CD14-positive monocyte (primary cell): ENCODE results near the gene RPL31. TPM values are rescaled to one million over a fixed set of nuclear protein-coding genes. Genes with fewer than 3 reads are reported as not detected.

Experiments
- DNase-seq, 3 donors: peaks; one replicate each; pipeline ENCODE4 v3.0.0-alpha.2; 2011 to 2022
- H2AFZ ChIP-seq: 2 replicates; pipeline ENCODE4 v1.6.0; 2012; ENCODE audit warnings: mild to moderate bottlenecking, low read depth, low read length, inconsistent platforms; ENCODE audit not compliant: insufficient read depth, poor library complexity, severe bottlenecking
- H3K27ac ChIP-seq, 2 donors: 1 replicate in 1 of 2; 2 replicates in 1 of 2; pipeline ENCODE4 v1.5.1; 2012 to 2013; ENCODE audit warnings: low read length in 2 of 2, control low read depth in 1 of 2, inconsistent platforms in 1 of 2, low read depth in 1 of 2, mild to moderate bottlenecking in 1 of 2
- H3K27me3 ChIP-seq, 2 donors: one replicate each; pipeline versions ENCODE4 v1.6.0 to v1.6.1; 2011 to 2013; ENCODE audit warnings: low read length in 2 of 2; ENCODE audit not compliant: control insufficient read depth in 2 of 2, insufficient read depth in 2 of 2
- H3K36me3 ChIP-seq, 2 donors: replicated peaks in 1 of 2; 1 replicate in 1 of 2; 2 replicates in 1 of 2; pipeline versions ENCODE4 v1.5.1 to v1.6.1; 2012 to 2013; ENCODE audit warnings: low read length in 2 of 2, control low read depth in 1 of 2, inconsistent platforms in 1 of 2, mild to moderate bottlenecking in 1 of 2; ENCODE audit not compliant: insufficient read depth in 2 of 2, control insufficient read depth in 1 of 2
- H3K4me1 ChIP-seq, 2 donors: 1 replicate in 1 of 2; 2 replicates in 1 of 2; pipeline versions ENCODE4 v1.5.1 to v1.6.1; 2012 to 2013; ENCODE audit warnings: low read length in 2 of 2, control low read depth in 1 of 2, inconsistent platforms in 1 of 2, mild to moderate bottlenecking in 1 of 2, moderate library complexity in 1 of 2; ENCODE audit not compliant: insufficient read depth in 2 of 2, control insufficient read depth in 1 of 2
- H3K4me2 ChIP-seq: replicated peaks from 2 replicates; pipeline ENCODE3; 2012; ENCODE audit warnings: low read length, moderate library complexity, mild to moderate bottlenecking; ENCODE audit not compliant: poor library complexity, severe bottlenecking; ENCODE audit errors: extremely low read depth
- H3K4me3 ChIP-seq, 3 experiments: fragments of 200-600 bp in 1 of 3; sonication (generic) in 1 of 3; replicated peaks in 1 of 3; 1 replicate in 2 of 3; 2 replicates in 1 of 3; pipeline ENCODE4 v1.5.1; 2011 to 2013; ENCODE audit warnings: low read length in 3 of 3, mild to moderate bottlenecking in 3 of 3, control low read depth in 2 of 3, low read depth in 2 of 3, inconsistent platforms in 1 of 3, moderate library complexity in 1 of 3
- H3K79me2 ChIP-seq: 2 replicates; pipeline ENCODE4 v1.6.0; 2012; ENCODE audit warnings: mild to moderate bottlenecking, control low read depth, inconsistent platforms, low read length, moderate library complexity; ENCODE audit not compliant: insufficient read depth
- H3K9ac ChIP-seq: 2 replicates; pipeline ENCODE4 v1.6.0; 2017; ENCODE audit warnings: low read length, mild to moderate bottlenecking; ENCODE audit not compliant: insufficient read depth, poor library complexity, severe bottlenecking
- H3K9me3 ChIP-seq, 2 donors: replicated peaks in 1 of 2; 1 replicate in 1 of 2; 2 replicates in 1 of 2; pipeline versions ENCODE4 v1.5.1 to v1.6.1; 2012 to 2013; ENCODE audit warnings: low read length in 2 of 2, control low read depth in 1 of 2; ENCODE audit not compliant: control insufficient read depth in 1 of 2, insufficient read depth in 1 of 2
- H4K20me1 ChIP-seq: 2 replicates; pipeline ENCODE4 v1.6.0; 2012; ENCODE audit warnings: mild to moderate bottlenecking, low read length, control low read depth, moderate library complexity; ENCODE audit not compliant: insufficient read depth
- H3K27ac Mint-ChIP-seq, 7 donors: one replicate each; pipeline ENCODE4 v1.8.0; 2020; ENCODE audit warnings: mild to moderate bottlenecking in 7 of 7, mixed read lengths in 7 of 7, moderate library complexity in 6 of 7, inconsistent platforms in 2 of 7
- H3K27me3 Mint-ChIP-seq, 3 donors: one replicate each; pipeline ENCODE4 v1.8.0; 2021 to 2022; ENCODE audit warnings: low read depth in 3 of 3, mild to moderate bottlenecking in 3 of 3, mixed read lengths in 3 of 3, moderate library complexity in 3 of 3, inconsistent platforms in 1 of 3
- H3K36me3 Mint-ChIP-seq, 2 donors: one replicate each; pipeline ENCODE4 v1.8.0; 2020; ENCODE audit warnings: mixed read lengths in 2 of 2, inconsistent platforms in 1 of 2, mild to moderate bottlenecking in 1 of 2
- H3K4me1 Mint-ChIP-seq: one replicate; pipeline ENCODE4 v1.8.0; 2020; ENCODE audit warnings: mild to moderate bottlenecking, mixed read lengths
- H3K4me3 Mint-ChIP-seq, 2 donors: one replicate each; pipeline ENCODE4 v1.8.0; 2020; ENCODE audit warnings: mild to moderate bottlenecking in 2 of 2, mixed read lengths in 2 of 2, moderate library complexity in 1 of 2
- H3K9me3 Mint-ChIP-seq, 7 donors: one replicate each; pipeline ENCODE4 v1.8.0; 2020 to 2022; ENCODE audit warnings: mixed read lengths in 7 of 7, mild to moderate bottlenecking in 6 of 7, moderate library complexity in 6 of 7, inconsistent platforms in 2 of 7
- CTCF ChIP-seq: fragments of 200-600 bp; IDR thresholded peaks from one replicate; pipeline ENCODE4 v1.8.0; 2022; ENCODE audit warnings: antibody characterized with exemption, mild to moderate bottlenecking
- WGBS: methylation state at CpG from one replicate; pipeline ENCODE4 v1.1.5; 2013; ENCODE audit warnings: missing lambda C conversion rate; ENCODE audit not compliant: insufficient coverage; 5-methylcytosine and 5-hydroxymethylcytosine counted together
- intact Hi-C, 2 donors: fragments of 100-400 bp; cut with micrococcal nuclease; formaldehyde crosslinking; loops; one replicate each; pipeline versions ENCODE4 v1.15.0 to v1.15.1; 2023
- polyA plus RNA-seq, 3 donors: library from polyadenylated mRNA; depleted of rRNA in 1 of 3; unstranded in 2 of 3; stranded (reverse) in 1 of 3; fragments of 300-500 nt in 2 of 3; fragments of >200 nt in 1 of 3; fragmentation: Illumina TruSeq in 2 of 3; gene quantifications; 1 replicate in 2 of 3; 2 replicates in 1 of 3; pipeline ENCODE4 v1.2.3, GENCODE V29; 2012 to 2021

Gene RPL31
- polyA plus RNA-seq, 3 donors: 1,537 to 2,299 (median 1,998) TPM

DNA sequence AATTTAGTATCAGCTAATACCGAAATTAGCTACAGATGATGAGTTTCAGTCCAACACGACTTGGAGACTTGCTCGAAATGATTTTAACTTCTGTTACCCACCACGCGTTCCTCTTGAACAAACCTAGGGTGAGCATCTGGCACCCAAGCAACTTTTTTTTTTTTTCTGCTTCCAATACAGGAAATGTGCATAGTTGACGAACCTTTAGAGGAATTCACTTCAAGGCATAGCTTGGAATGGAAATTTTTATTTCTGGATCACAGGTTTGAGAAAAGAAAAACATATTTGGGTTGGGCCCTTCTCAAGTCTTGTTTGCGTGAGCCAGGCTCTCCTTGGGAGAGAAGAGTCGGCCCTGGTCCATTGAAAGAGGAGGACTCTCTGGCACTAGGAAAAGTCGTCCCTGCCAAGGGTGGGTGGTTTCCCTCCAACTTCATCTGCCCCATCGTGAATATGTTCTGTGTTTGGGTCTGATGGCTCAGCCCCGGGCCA lies 37.4 kb upstream of the RPL31 start:
- intact Hi-C loops: no loop called here
- DNase-seq: no peak
- Histone ChIP-seq H2AFZ (no peak overlapping the region), H3K27ac (no peak overlapping the region), H3K4me1 (no peaks in the 10 kb centered on the region), H3K9me3 (no peaks in the 10 kb centered on the region), H3K27me3 (no peaks in the 10 kb centered on the region), H3K4me3 (no peak overlapping the region), H3K4me2 (no peak overlapping the region), H3K79me2 (no peaks in the 10 kb centered on the region), H3K36me3 (no peaks in the 10 kb centered on the region), H4K20me1 (no peaks in the 10 kb centered on the region), H3K9ac (no peak overlapping the region)
- 86% methylated on average over 7 of the region's 11 CpGs for WGBS
- no peak for TF ChIP-seq CTCF
- Mint-ChIP-seq H3K36me3 (no peaks in the 10 kb centered on the region), H3K4me1 (no peaks in the 10 kb centered on the region), H3K4me3 (no peak overlapping the region), H3K9me3 (no peaks in the 10 kb centered on the region), H3K27me3 (peaks cover 2 to 9% (median 5%) of the 10 kb centered on the region in 3 donors), H3K27ac (no peak overlapping the region)

DNA sequence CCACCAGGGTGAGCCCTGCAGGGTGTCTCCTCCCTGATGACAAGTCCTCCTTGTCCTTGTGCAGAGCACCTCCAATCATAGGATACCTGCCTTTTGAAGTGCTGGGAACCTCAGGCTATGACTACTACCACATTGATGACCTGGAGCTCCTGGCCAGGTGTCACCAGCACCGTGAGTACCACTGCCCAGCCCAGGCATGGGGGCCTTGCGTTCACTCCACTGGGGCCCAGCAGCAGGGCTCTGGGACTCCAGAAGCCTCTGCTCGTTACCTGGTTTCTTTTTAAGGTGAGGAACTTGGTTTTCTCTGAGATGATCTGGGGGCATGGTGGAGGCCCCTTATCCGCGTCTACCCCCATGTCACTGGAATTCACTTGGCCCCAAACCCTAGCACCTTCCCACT lies 36.5 kb upstream of the RPL31 start:
- Mint-ChIP-seq H3K4me3 (no peak overlapping the region), H3K27me3 (peaks cover 2 to 14% (median 5%) of the 10 kb centered on the region in 3 donors), H3K4me1 (no peaks in the 10 kb centered on the region), H3K9me3 (no peaks in the 10 kb centered on the region), H3K27ac (no peak overlapping the region), H3K36me3 (no peaks in the 10 kb centered on the region)
- Histone ChIP-seq H3K4me2 (no peak overlapping the region), H3K9me3 (no peaks in the 10 kb centered on the region), H3K4me3 (no peak overlapping the region), H3K27me3 (no peaks in the 10 kb centered on the region), H2AFZ (no peak overlapping the region), H3K27ac (no peak overlapping the region), H3K36me3 (no peaks in the 10 kb centered on the region), H4K20me1 (no peaks in the 10 kb centered on the region), H3K9ac (no peak overlapping the region), H3K79me2 (no peaks in the 10 kb centered on the region), H3K4me1 (no peaks in the 10 kb centered on the region)
- TF ChIP-seq CTCF: no peak
- DNase-seq: no peak
- 88% methylated on average over 1 of the region's 5 CpGs for WGBS
- intact Hi-C loops: no loop called here
